HuH-7.5 (cell line): Measurements from ENCODE around the gene MEIKIN.

Experiments used
- DNase-seq: peaks from one replicate; pipeline ENCODE4 v3.0.0; 2011; ENCODE audit warnings: low spot score

Gene MEIKIN

GRCh38 chr5:131973089-131973712 lies 27.7 kb upstream of the MEIKIN start:
- DNase-seq, result no peak

GRCh38 chr5:131968396-131968954 lies 23.0 kb upstream of the MEIKIN start:
- DNase-seq, result no peak

- DNase-seq, result no peak
Observed at GRCh38 chr5:131966551-131966950, 21.1 kb upstream of the MEIKIN start.

GRCh38 chr5:131965826-131966415 lies 20.5 kb upstream of the MEIKIN start:
- DNase-seq, result no peak

- no peak for DNase-seq
Observed at GRCh38 chr5:131959906-131960305, 14.4 kb upstream of the MEIKIN start.

- DNase-seq, result no peak
Observed at GRCh38 chr5:131959136-131959535, 13.7 kb upstream of the MEIKIN start.

- DNase-seq, result no peak
Observed at GRCh38 chr5:131957721-131958441, 12.4 kb upstream of the MEIKIN start.

GRCh38 chr5:131953969-131954368 lies 8.5 kb upstream of the MEIKIN start:
- no peak for DNase-seq

GRCh38 chr5:131952301-131952857 lies 6.9 kb upstream of the MEIKIN start:
- DNase-seq, result no peak

- DNase-seq, result no peak
Observed at GRCh38 chr5:131950706-131951105, 5.2 kb upstream of the MEIKIN start.

- no peak for DNase-seq
Observed at GRCh38 chr5:131947445-131947844, 2.0 kb upstream of the MEIKIN start.

GRCh38 chr5:131944702-131945550 lies 537 bp downstream of the MEIKIN start:
- DNase-seq, result no peak

GRCh38 chr5:131943916-131944315 lies 1.5 kb downstream of the MEIKIN start:
- no peak for DNase-seq

- DNase-seq, result no peak
Observed at GRCh38 chr5:131942016-131942415, 3.4 kb downstream of the MEIKIN start.

GRCh38 chr5:131939690-131940345 lies 5.6 kb downstream of the MEIKIN start:
- no peak for DNase-seq

GRCh38 chr5:131932235-131932634 lies 13.2 kb downstream of the MEIKIN start:
- DNase-seq, result no peak

GRCh38 chr5:131928957-131929356 lies 16.5 kb downstream of the MEIKIN start:
- no peak for DNase-seq

- DNase-seq, result no peak
Observed at GRCh38 chr5:131926168-131926567, 19.3 kb downstream of the MEIKIN start.

- DNase-seq, result no peak
Observed at GRCh38 chr5:131916481-131916880, 29.0 kb downstream of the MEIKIN start.

GRCh38 chr5:131914472-131914871 lies 31.0 kb downstream of the MEIKIN start:
- DNase-seq, result no peak

GRCh38 chr5:131913603-131914002 lies 31.9 kb downstream of the MEIKIN start:
- DNase-seq, result no peak
